Right lung (tissue), 5 donors: ENCODE measurements around the gene NPPC. TPM values are rescaled to one million over a fixed set of nuclear protein-coding genes. Genes with fewer than 3 reads are reported as not detected.
"Not testable (repeated sequence)": the region's sequence is repeated elsewhere in the genome, so short reads cannot be mapped to it uniquely, and the experiment has no call there.

Experiments
- DNase-seq, 2 donors: peaks; one replicate each; pipeline ENCODE4 v3.0.0-alpha.2; 2013
- polyA plus RNA-seq, 5 donors: library from polyadenylated mRNA; unstranded; fragments of 120-200 nt; gene quantifications; one replicate each; pipeline versions ENCODE4 v1.2.1 to v1.2.3, GENCODE V29; 2013; ENCODE audit warnings: inconsistent platforms in 1 of 5, low replicate concordance in 1 of 5; ENCODE audit not compliant: insufficient read length in 5 of 5, insufficient read depth in 1 of 5

Gene NPPC
- polyA plus RNA-seq, 5 donors: 0.14 to 0.91 TPM; not detected in 3

GRCh38 chr2:231920795-231921194 is 5.4 kb downstream of the NPPC start:
- no peak for DNase-seq

DNA sequence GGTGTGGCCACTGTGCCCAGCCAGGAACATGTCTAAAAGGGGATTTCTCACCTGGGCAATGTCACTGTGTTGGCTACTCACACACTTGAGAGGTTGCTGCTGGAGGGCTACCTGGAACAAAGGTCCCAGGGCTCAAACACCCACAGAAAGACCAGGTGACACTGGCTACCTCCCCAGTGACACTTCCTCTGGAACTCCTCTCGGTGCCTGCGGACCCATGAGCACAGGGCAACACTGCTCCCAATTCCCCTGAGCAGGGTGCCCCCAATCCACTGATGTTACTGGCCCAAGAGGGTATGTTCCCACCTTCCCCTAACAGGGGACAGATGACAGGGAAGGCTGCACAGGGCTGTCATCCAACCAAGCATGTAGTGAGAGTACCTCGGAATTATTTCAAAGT is 5.8 kb downstream of the NPPC start:
- DNase-seq: no peak

DNA sequence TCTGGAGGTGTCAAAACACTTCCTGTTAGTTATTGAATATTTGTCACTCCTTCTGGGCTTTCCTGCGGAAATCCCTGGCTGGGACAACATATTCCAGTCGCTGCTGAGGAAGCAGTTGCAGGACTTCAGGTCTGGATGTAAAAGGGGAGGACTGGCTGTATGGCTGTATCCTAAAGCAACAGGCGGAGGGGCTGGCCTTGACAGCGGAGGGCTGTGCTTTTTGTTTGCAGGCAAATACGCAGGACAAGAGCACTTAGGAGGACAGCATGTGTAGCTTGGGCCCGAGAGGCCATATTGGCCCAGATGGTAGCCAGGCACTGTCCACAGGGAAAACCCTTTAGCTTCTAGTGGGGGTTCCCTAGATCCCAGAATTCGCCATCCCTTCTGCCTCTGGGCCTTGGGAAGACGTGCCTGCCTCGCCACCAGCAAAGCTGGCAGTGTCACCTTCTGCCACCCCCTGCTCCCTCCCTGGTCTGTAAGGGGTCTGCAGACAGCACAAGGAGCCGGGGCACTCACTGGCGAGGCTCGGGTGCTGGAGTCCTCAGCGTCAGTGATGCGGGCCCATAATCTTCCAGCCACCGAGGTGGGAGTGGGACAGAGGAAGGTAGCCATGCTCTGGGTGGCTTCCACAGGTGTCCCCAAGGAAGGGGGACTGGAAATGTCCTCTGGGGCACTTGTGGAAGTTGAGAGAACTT is 6.7 kb downstream of the NPPC start:
- no peak for DNase-seq

GRCh38 chr2:231918501-231919330 is 7.5 kb downstream of the NPPC start:
- no peak for DNase-seq

DNA sequence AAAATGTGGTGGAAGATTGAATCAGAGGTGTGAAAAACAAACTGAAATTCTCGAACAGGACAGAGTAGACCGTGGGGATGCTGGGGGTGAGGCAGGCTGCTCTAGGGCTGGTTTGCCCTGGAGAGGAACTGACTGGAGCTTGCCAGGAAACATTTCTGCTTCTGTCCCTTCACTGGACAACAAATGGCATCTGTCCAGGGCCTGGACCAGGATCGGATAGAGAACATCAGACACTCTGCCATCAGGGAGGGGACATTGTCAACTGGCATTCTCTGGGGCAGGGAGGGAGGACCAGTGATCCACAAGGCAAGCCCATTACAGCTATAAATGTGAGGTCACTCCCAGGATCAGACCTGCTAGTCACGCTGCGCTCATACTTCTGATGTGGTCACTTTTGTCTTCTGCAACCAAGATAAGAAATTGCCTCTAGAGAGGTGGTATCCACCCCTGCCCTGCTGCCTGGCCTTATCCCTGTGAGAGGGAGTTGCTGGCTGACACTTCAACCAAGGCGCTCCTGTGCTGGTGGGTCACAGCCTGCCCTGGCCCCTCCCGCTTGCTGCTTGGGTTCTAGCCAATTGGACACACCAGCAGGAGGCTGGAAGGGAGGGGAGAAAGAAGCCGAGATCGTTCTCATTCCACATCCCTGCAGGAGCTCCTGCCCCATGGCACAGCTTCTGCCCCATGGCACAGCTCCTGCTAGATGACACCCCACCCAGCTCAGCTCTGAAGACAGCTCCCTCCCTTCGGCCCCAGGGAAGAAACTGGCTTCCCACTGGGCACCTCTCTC is 8.7 kb downstream of the NPPC start:
- DNase-seq: peak in 1 of 2 donors; percentile 7

DNA sequence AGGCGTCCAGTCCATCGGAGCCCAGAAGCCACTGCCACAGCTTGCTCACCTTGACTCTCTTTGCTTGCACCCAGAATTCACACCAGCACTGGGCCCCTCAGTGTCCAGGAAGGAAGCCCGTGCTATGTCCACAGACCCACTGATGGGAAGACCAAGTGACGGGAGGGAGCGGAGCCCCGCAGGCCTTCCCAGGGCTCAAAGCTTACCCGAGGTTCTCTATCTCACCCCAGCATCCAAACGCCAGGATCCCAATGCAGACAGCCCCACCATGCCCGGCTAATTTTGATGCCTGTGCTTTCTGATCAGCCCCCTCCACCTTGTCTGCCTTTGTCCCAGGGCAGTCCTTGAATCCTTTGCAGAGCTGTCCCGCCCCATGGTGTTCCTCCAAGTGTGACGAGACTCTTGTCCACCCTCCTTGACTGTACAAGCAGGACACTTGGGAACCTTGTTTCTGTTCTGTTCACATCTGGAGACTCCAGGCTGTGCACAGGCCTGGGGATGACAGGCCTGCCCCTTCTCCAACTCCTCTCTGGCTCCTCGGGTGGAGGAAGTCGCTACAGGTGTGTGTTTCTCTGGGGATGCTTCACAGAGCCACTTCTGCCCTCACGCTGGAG is 12.0 kb downstream of the NPPC start:
- DNase-seq: no peak

- no peak for DNase-seq
These were observed 14.8 kb downstream of the NPPC start for GRCh38 chr2:231911381-231911780.

- DNase-seq: no peak
These were observed 15.4 kb downstream of the NPPC start for GRCh38 chr2:231910771-231911170.

GRCh38 chr2:231910161-231910560 is 16.0 kb downstream of the NPPC start:
- not testable (repeated sequence) for DNase-seq

DNA sequence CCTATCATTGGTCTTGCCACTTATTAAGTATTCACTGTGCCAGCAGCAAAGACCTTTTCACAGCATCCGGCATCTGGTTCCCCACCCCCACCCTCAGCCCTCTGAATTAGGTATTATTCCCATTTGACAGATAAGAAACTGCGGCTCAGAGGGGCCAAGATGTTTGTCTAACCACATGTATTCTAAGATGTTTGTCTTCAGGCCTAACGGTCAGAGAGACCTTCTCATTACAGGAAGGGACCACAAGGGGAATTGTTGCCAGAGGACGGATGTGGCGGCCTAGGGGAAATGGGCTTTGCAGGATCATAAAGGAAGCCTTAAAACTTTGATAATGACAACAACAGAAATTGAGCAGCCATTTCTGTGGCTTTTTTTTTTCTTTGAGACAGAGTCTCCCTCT is 16.6 kb downstream of the NPPC start:
- no peak for DNase-seq

DNA sequence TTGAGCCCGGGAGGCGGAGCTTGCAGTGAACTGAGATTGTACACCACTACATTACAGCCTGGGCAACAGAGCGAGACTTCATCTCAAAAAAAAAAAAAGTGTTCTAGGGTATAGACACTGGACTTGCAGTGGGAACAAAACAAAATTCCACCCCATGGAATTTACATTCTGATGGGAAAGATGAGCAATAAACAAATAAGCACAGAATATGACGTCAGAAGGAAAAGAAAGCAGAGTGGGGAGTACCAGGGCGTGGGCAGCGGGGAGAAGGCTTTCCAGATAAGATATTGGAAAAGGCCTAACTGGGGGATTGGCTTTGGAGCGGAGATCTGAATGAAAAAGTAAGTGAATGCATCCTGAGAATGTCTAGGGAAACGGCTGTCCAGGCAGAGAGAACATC is 17.6 kb downstream of the NPPC start:
- no peak for DNase-seq

DNA sequence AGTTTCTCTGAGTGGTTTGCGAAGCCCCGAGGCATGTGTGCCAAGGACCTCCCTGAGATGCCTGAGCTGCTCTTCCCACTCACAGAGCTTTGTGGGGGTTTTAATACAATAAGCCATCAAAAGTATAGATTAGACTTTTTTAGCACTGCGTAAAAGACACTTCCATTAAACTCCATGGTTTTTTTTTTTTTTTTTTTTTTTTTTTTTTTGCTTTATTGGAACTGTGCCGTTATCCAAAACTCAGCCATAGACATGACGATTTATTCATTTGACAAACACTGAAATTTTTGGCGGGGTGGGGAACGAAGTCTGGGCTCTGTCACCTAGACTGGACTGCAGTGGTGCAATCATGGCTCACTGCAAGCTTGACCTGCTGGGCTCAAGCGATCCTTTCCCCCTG is 18.4 kb downstream of the NPPC start:
- no peak for DNase-seq

- no peak for DNase-seq
These were observed 21.2 kb downstream of the NPPC start for GRCh38 chr2:231905026-231905425.

DNA sequence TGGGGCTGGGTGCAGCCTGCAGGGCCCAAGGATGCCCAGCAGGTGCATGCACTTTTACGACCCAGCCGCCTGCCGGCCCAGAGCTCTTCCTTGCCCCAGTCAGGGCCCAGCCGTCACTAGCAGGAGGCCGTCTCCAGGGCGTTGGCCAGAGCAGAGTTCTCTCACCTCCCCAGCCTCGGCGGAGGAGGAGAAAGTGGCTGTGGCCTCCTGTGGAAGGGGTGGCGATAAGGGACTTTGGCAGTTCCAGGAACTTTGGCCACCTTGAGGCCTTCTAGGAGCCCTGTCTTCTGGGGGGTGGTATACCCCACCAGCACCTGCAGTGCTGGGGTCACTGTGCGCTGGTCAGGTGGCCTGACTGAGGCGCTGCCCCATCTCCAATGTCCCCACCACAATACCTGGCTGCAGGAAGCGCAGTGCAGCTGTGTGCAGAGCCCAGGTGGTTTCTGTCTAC is 22.0 kb downstream of the NPPC start:
- no peak for DNase-seq

GRCh38 chr2:231902598-231902997 is 23.6 kb downstream of the NPPC start:
- no peak for DNase-seq

DNA sequence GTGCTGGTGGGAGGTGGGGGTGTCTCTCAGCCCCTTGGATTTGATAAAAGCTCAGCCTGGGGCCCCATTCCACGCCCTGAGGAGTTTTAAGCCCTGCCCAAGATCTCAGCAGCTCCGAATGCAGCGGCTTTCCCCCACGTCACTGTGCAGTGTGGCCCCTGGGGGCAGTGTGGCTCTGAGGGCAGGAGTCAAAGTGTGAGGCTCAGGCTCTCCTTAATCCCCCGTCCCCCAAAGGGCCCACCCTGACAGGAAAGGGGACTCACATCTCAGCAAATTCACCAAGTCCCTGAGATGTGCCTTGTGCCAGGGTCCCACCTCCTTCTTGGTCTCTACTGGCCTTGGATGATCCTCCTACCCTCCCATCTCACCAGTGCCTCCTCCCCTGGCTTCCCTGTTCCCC is 25.2 kb downstream of the NPPC start:
- DNase-seq: no peak

DNA sequence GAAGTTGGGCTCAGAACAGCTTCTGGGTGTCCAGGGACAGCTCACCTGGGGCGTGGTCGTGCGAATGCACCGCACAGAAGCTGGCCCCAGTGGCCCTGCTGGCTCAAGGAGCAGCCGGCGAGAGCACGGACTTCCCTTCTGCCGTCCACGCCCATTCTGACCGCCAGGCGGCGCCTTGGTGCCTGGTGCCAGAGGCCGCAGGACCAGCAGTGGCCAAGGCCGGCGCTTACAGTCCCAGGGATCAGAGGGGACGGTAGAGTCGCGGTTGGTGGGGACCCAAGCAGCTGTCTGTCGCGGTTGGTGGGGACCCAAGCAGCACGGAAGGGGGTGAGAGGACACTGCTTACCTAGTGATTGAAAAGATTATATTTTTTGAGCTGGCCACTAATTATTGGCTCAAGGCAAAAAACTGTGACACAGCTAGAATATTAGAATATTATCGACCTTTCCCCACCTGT is 25.7 kb downstream of the NPPC start:
- peak in 1 of 2 donors; percentile 42 for DNase-seq

DNA sequence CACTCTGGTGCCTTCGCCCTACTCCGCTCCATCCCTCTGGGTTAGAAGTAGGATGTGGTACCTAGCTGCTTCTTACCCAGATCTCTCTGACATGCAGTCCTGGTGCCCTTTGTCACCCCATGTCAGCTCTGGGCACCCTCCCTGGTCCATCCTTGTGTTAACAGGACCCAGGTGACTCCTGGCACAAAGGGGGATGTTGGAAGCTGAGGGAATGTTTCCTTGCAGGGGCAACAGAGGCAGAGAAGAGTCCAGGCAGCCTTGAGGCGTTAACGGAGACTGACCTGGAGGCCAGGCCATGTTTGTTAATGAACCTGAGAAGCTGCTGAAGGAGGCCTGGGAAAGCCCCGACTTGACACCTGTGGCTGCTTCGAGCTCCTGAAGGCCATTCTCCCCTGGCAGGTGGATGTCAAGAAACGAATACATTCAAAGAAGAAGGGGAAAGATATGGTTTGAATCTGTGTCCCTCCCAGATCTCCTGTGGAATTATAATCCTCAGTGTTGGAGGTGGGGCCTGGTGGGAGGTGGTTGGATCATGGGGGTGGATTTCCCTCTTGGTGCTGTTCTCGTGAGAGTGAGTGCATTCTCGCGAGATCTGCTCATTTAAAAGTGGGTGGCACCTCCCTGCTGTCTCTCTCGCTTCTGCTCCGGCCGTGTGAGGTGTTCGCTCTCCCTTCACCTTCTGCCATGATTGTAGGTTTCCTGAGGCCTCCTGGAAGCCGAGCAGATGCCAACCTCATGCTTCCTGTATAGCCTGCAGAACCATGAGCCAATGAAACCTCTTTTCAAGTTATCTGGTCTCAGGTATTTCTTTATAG is 31.4 kb downstream of the NPPC start:
- no peak for DNase-seq

DNA sequence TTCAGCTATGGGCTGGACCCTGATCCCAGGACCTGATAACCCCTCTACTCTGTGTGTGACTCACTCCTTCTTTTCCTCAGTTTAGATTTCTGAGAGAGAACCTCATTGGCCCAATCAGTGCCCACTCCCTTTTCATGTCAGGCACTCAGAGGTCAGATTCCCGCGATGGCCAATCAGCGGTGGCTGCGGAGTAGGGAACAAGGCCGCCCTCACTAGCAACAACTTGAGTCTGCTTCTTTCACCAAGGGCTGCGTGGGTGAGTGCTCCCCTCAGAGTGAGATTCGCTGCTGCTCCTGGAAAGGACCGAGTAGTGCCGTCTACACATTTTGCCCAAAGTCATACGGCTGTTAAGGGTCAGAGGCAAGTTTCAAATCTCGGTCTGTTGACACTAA is 34.7 kb downstream of the NPPC start:
- DNase-seq: no peak

DNA sequence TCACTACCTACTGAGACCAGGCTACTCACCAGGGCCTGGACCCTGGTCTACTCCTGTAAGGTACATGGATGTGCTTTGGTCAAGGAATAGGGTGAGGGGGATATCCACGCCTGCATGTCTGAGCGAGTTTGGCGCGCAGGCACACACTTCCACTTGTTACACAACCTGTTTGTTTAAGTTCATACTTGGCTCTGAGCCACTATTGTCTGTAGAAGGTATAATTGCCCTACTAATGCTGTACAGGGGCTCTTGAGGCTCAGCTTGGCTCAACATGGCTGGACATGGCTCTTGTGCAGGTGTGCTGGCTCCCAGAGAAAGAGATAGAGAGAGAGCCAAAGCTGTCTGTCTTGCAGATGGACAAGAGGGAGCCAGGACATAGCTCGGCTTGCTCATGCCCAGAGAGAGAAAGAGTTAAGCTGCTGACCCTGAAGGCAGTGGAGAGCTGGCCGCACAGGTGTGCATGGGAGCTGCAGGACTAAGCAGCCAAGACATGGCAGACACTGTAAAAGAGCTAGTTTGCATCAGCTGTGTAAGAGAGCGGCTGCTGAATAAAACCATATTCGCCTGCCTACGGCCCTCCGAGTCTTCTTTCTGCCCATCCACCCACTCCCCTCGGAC is 35.2 kb downstream of the NPPC start:
- DNase-seq: no peak

GRCh38 chr2:231887756-231888155 is 38.4 kb downstream of the NPPC start:
- DNase-seq: no peak
